Renal pelvis (tissue), 4 donors: ENCODE results near the gene IFRD2. TPM values are rescaled to one million over a fixed set of nuclear protein-coding genes. Genes with fewer than 3 reads are reported as not detected.

ENCODE experiments used
- DNase-seq: peaks from one replicate; pipeline ENCODE4 v3.0.0-alpha.2; 2013
- polyA plus RNA-seq, 3 donors: library from polyadenylated mRNA; unstranded; fragments of 120-200 nt; gene quantifications; one replicate each; pipeline ENCODE4 v1.2.1, GENCODE V29; 2013; ENCODE audit not compliant: insufficient read length in 3 of 3

IFRD2 gene
- polyA plus RNA-seq, 3 donors = 44.4 to 52.2 (median 51.1) TPM

DNA sequence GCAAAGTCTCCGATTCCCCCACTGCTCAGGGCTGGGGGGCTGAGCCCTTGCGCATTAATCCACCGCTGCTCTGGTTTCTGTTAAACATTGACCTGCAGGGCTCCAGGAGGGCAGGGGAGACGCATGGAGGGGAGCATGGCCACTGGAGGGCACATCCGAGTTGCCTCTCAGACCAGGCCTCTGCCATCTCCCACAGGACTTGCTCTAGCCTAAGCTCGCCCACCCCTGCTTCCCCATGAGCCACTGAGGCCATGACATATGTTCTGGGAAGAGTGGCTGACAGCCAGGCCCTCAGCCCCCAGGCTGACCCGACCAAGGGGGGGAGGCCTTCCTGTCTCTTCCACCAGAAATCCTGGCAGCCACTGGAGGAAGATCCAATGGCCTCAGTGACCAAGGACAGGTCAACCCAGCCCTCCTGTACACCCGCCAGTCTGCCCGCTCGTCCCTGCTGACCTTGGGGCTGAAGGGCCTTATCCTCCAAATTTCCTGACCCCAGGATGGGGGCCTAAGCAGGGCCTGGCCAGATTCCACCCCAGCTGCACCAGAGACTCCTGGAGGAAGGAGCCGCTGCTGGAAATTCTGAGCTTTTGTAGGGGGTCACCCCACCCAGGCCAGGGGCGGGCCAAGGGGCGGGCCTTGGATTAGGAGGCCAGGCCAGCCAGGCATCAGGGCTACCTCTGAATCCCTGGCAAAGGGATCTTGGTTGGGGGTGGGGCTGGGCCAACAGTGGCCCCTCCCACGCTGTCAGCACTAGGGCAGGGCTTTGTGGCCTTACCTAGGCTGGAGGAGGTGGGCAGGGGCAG, 11.0 kb upstream of the IFRD2 start, which contains the start of gene HYAL1:
HYAL1 (minus strand) TSS at position 562 of the 803 bp plus-strand sequence. CDS start 618 bp downstream, outside the sequence.
- DNase-seq = no peak

GRCh38 chr3:50302095-50303012, 10.1 kb upstream of the IFRD2 start:
- no peak for DNase-seq

DNA sequence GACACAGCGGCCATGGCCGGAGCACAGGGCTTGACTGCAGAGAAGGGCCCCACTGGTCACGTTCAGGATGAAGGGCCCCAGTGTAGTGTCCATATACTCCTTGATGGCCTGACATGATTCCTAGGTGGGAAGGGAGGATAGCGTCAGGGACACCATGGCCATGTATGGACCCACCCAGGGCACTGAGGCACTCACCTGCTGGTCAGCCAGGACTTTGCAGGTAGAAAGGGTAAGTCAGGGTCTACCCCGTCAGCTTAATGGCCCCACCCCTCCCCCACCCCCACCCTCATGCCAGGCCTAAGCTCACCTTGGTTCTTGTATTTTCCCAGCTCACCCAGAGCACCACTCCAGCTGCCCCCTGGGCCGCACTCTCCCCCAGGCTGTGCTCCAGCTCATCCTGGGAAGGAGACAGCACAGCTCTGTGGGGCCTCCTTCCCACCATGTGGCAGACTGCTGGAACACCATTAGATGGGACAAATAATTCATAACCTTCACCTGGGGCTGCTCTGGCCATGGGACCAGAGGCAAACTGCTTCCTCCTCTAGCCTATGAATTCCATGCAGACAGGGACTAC, 8.5 kb upstream of the IFRD2 start:
- DNase-seq = no peak

DNA sequence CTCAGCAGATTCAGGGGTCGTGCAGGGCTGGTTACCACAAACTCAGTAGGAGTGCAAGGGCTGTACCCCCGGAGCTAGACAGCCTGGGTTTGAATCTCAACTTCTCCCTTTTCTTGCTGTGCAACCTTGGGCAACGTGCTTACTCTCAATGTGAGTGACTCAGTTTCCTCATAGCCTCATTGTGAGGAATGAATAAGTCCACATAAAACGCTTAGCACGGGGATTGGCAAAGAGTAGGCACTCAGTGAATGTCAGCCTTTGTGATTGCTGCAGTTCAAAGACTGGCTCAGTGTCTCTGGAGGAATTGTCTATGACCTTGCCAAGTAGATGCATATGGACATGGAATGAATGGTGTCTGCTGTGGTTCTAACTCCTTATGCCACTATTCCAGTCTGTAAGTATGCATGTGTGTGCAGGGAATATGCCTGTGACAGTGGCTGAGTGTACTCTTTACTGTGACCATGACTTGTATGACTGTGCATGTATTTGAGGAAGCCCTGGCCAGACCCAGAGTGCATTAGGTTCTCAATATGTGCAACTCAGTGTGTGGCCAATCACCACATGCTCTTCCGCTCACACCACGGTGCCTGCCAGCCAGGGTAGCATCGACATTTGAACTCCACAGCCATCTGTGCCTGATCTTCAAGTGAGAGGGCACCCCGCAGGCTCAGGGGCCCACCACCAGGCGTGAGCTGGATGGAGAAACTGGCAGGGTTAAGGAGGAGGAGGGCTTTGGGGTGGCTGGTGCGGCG, 7.9 kb upstream of the IFRD2 start:
- no peak for DNase-seq

- no peak for DNase-seq
Observed at GRCh38 chr3:50299638-50299928, 7.4 kb upstream of the IFRD2 start.

DNA sequence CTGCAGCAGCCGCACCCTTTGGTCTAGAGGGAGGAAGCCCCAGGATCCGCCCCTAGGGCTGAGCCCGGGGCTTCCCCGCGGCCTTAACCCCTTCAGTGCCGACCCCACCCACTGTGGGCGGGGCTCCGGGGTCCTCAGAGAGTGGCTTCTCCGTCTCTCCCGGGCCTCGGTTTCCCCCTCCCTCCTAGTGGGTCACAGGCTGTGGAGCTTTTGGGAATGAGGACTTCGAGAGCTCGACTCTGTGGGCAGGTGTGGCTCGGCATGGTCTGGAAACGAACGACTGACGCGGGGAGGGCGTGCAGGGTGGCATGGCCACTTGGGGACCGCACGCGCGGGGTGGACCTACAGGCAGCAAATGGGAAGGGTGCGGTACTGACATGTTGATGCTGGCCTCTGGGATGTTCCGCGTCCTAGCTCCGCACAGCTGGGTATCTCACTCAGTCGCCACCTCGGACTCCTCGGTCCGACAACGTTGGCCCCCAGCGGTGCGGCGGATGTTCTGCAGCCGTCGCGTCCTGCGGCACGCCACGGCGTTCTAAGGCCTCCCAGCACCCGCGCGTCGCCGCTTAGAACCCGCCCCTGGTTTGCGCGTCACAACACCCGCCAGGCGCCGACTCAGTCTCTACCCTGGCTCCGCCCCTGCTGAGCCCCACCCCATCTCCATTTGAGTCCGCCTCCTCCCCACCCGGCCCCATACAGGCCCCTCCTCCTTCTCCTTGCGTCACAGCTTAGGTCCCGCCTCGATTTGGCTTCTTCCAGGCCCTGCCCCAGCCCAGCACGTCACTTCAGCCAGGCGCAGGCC, 6.8 kb upstream of the IFRD2 start, which contains the start of the genes HYAL3 and NAA80:
HYAL3 (minus strand) TSS at position 570 of the 802 bp plus-strand sequence. CDS start 3,803 bp downstream, outside the sequence.
NAA80 (minus strand) TSS at position 570 of the 802 bp plus-strand sequence. CDS start 1,942 bp downstream, outside the sequence.
- DNase-seq = peak; percentile 99

DNA sequence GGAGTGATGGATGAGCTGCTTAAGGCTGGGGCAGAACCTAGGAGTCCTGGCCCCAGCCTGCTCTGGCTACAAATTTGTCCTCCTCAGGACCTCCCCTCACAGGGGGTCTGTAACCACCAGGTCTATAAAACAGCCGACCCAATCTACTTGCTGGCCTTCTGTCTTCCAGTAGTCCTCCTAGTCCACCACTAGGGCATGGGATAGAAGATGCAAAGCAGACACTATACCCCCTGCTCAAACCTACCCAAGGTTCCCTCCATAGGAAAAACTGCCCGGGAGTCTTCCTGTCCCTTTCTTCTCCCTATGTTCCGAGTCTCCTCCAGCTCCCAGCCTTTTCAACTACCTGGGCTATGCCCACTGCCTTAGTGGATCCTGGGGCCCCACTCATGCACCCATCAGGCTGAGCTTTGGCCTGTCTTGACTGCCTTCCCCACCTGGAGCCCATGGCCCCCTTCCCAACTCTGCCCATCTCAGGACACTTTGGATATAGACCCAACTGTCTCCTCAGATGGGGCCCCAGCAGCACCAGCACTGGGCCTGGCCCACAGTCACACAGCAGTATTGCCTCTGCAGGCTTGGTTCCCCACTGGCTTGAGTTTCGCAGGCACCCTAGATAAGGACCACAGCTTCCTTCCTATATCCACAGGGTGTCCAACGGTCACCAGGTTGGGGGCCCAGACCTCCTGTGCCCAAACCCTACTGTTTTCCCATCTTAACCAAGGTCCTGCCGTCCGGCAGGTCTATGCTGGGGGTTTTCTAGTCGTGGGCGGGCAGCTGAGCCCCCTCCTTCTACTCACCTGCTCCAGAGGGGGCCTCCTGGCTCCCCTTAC, 5.9 kb upstream of the IFRD2 start:
- DNase-seq = no peak

DNA sequence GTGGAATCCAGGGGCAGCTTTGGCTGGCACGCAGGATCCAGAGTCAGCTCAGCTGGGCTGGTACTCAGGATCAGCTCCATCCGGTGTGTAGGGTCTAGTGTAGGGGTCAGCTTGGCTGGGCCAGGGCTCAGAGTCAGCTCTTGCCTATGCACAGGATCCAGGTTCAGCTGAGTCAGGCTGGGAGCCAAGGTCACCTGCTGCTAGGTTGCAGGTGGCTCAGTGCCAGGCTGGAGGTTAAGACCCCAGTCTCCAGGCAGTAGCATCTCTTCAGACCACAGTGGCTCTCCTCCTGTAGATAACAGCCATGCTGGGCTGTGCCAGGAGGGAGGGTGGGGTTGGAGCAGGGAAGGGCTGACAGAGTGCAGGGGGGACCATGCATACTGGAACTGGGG, 5.2 kb upstream of the IFRD2 start:
- DNase-seq = no peak

- DNase-seq = no peak
Observed at GRCh38 chr3:50296721-50297383, 4.6 kb upstream of the IFRD2 start.

DNA sequence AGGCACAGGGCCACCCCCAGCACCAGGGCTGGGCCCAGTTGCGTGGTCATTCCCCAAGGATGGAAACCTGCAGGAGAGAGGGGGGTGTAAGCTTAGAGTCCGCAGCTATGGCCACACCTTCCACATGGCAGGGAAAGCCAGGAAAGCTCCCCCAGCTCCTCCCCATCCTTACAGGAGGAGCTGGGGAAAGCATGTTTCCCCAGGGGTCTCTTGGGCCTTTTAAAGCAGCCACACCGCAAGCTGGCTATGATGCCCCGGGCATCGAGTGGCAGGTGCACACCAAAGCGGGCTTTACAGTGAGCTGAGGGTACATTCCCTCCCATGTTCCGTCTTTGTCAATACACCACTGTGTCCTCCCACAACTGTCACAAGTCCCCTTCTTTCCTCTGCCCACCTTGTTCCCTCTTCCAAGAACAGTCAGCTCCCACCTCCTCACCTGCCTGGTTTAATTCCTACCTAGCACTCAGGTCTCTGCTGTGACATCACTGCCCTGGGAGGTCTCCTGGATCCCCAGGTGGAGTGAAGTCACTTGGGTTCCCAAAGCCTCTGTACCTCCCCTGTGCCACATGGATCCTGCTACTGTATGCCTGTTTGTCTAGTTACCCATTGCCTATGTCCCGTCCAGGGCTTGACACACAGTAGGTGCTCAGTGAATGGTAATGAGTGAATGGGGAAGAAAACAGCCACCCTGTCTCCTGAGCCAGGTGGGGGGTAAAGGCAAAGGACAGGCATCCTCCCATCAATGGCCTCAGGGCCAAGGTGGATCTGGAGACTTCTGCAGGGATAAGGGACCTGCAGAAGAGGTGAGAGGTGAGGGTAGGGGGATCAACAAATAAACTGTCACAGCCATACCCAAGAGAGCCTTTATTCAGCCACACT, 3.6 kb upstream of the IFRD2 start:
- no peak for DNase-seq

GRCh38 chr3:50294492-50295403, 2.5 kb upstream of the IFRD2 start:
- no peak for DNase-seq

DNA sequence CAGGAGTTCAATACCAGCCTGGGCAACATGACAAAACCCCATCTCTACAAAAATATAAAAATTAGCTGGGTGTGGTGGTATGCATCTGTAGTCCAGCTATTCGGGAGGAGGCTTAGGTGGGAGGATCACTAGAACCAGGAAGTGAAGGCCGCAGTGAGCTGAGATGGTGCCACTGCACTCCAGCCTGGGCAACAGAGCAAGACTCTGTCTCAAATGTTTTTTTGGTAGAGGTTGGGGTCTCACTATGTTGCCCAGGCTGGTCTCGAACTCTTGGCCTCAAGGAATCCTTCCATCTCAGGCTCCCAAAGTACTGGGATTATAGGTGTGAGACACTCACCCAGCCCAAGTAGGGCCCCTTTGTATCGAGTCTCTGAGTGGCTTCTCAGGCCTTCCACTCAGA, 1.9 kb upstream of the IFRD2 start:
- DNase-seq = no peak

- no peak for DNase-seq
Observed at GRCh38 chr3:50293079-50293801, 1.0 kb upstream of the IFRD2 start.

DNA sequence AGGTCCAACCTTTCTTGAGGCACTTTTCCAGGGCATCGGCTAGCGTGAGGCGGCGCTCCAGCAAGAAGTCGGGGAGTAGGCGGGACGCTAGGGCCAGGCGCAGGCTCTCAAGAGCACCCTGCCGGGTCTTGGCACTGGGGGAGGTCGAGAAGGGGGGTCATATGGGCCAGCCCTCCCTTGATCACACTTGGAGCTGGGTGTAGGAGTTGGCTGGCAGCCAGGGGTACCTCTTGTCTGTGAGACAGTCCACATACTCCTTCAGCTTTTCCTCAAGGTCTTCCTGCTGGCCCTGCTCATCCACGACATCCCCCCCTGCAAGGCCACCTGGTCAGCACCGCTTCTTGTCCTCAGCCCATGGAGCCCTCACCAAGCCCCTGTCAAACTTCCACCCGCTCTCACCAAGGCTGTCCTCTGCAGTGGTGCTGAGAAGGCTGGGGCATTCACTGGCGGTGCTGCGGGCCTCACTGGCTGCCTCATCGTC, 2.0 kb downstream of the IFRD2 start:
- DNase-seq = no peak

- no peak for DNase-seq
Observed at GRCh38 chr3:50289130-50289529, 3.1 kb downstream of the IFRD2 start.

DNA sequence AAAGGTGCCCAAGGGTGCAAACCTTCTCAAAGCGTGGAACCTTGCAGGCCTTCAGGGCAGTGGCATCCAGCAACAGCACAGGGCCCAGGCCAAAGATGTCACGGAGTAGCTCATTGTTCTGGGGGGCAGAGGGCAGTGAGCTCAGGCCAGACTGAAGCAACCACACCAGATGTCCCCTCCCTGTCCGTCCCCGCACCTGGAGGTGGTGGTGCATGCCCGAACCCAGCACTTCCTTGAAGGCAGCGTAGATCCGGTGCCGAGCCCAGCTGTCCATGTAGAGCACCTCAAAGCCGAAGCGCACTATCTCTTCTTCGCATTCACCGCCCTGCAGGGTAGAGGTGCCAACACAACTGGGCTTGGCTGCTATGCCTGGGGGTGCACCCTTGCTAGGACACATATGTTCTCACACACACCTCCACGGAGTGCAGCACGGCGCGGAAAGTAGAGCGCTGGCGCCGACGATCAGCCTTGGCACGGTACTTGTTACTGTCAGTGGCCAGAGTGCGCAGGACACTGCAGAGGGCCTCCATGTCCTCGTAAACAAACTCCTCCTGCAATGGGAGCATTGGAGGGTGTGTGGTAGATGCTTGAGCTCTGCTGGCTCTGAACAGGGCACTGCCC, 3.7 kb downstream of the IFRD2 start:
- DNase-seq = no peak
